NB4 (cell line): ENCODE data around the gene C9orf78.

Source experiments
- DNase-seq: peaks from one replicate; pipeline ENCODE4 v3.0.0; 2010; ENCODE audit warnings: low read depth
- H3K4me3 ChIP-seq: one replicate; pipeline ENCODE4 v1.5.1; 2011; ENCODE audit warnings: mild to moderate bottlenecking, low read depth, low read length, moderate library complexity
- CTCF ChIP-seq: IDR thresholded peaks from one replicate; pipeline ENCODE4 v1.5.1; 2012; ENCODE audit warnings: low read depth, low read length
- MYC ChIP-seq: IDR thresholded peaks from 2 replicates; pipeline ENCODE4 v1.6.1; 2011; ENCODE audit warnings: low read depth, low read length
- POLR2A ChIP-seq: IDR thresholded peaks from 2 replicates; pipeline ENCODE4 v1.6.1; 2011; ENCODE audit warnings: mild to moderate bottlenecking; ENCODE audit not compliant: insufficient read length; ENCODE audit errors: extremely low read depth
- TF ChIP-seq, protein P1 (sequence below): IDR thresholded peaks from 2 replicates; pipeline ENCODE4 v1.6.1; 2011; ENCODE audit warnings: low read depth, low read length

Gene C9orf78

DNA sequence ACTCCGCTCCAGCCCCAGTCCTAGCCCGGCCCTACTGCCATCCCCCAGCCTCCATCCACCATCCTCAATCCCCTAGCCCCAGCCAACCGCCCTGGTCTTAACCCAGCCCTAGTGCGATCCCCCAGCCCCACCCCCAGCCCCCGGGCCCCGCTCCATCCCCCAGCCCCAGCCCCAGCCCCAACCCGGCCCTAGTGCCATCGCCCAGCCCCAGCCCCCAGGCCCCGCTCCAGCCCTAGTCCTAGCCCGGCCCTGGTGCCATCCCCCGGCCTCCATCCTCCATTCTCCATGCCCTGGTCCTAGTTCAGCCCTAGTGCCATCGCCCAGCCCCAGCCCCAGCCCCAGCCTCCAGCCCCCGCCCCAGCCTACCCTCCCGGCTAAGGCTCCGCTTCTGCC, 11.5 kb downstream of the C9orf78 start:
- H3K4me3 ChIP-seq, result peak overlapping the region; percentile 83
- DNase-seq, result no peak
- no peak for TF ChIP-seq MYC
- no peak for TF ChIP-seq CTCF
- TF ChIP-seq, protein P1, sequence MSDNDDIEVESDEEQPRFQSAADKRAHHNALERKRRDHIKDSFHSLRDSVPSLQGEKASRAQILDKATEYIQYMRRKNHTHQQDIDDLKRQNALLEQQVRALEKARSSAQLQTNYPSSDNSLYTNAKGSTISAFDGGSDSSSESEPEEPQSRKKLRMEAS, result no peak
- TF ChIP-seq POLR2A, result no peak

GRCh38 chr9:129822898-129823541, 12.1 kb downstream of the C9orf78 start:
- peak; percentile 89 for DNase-seq
- no peak for TF ChIP-seq CTCF
- TF ChIP-seq, protein P1, result peak; percentile 47; the same call in 1 of the 2 replicates
- peak; percentile 50 for TF ChIP-seq MYC
- peak; percentile 36 for TF ChIP-seq POLR2A
- peak overlapping the region; percentile 83 for H3K4me3 ChIP-seq

DNA sequence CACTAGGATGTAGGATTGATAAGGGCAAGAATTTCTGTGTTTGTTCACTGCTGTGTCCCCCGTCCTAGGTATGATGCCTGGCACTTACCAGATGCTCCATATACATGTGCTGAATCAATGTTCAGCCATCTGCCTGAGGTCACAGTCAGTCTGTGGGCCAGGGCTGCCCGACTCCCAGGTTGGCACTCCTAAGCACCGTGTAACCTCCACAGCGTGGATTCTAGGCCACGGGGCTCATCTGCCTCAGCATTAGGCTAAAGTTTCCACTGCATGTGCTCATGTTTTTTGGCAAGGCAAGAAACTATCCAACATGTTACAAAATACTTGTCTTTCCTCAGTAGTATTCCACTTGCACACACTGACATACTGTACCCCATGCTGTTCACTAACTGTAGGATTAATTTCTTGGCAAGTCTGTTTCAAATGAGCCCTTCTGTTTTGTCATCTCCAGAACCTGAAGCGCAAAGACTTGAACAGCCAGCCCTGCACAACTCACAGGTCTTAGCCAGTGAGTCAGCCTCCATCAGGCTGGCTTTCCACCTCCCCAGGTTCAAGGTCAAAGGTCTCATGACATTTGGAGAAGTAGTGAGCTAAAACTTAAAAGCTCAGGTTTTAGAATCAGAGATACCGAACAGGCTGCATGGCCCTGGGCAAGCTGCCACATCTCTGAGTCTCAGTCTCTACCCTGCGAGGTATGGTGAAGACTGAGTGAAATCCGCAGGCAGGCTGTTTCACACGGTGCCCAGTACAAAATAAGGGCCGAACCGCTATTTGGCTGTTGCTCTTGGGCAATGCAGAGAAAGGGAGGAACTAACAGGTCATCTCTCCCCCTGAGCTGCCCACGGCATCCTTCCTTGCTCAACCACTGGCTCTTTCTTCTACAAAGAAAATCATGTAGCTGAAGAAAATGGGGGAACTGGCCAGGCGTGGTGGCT, 18.3 kb downstream of the C9orf78 start:
- TF ChIP-seq MYC (peak; percentile 52; the same call in 1 of the 2 replicates), POLR2A (peak; percentile 56), CTCF (no peak)
- TF ChIP-seq, protein P1, result peak; percentile 59
- DNase-seq, result peak; percentile 96

GRCh38 chr9:129815278-129815677, 19.8 kb downstream of the C9orf78 start:
- no peak for DNase-seq
- no peak overlapping the region for H3K4me3 ChIP-seq
- TF ChIP-seq POLR2A (no peak), MYC (no peak), CTCF (no peak)

More for the DNA sequence above, 18.3 kb downstream of the C9orf78 start:
- peak overlapping the region; percentile 49 for H3K4me3 ChIP-seq

DNA sequence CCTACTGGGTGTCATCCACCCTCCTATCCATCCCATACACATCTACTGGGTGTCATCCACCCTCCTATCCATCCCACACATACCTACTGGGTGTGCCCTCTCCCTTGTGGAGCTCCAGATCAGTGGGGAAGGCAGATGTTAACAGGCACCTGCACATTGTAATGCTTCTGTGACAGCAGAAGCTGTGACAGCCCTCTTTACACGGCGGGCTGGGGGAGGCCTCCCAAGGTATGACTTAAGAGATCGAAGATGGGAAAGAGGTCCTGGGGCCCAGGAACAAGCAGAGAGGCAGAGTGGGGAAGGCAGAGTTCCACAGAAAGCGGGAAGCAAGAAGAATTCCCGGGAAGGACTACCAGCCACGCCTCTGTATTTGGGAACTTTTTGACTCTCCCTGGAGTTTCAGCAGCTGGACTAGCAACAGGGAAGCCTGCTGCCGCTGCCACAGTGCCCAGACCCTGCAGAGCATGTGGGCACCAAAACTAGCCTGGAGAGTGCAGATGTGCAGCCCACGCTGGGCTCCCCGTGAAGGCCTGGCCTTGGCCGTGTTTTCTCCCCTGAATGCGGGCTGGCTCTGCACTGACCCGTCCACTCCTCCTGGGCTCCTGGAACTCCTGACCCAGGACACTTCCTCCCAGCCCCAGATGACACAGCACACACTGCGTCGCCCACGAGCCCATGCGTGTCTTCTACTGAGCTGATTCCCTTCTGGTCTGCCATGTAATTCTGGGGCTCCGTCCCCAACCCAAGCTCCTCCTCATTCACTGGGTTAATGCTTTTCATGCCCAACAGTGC, 20.4 kb downstream of the C9orf78 start:
- DNase-seq, result no peak
- H3K4me3 ChIP-seq, result no peak overlapping the region
- TF ChIP-seq, protein P1, result no peak
- TF ChIP-seq POLR2A (no peak), MYC (no peak), CTCF (no peak)
